NCI-H446 (cell line): ENCODE data around the gene CFAP410.
A peak's percentile ranks its signal among the peaks of the same experiment; 100 is the strongest.

Source experiments
- DNase-seq, 2 experiments: peaks; one replicate each; lab custom pipeline; 2025; lab: John Stamatoyannopoulos, UW

Gene CFAP410

GRCh38 chr21:44338971-44339910 lies at the start of gene CFAP410:
Gene CFAP410 (minus strand): TSS chr21:44339390. CDS start chr21:44339194, 196 bp downstream.
- DNase-seq: peak; percentile 86 to 97

- DNase-seq: no peak
Observed at GRCh38 chr21:44384968-44385367, 45.8 kb upstream of the CFAP410 start.

- DNase-seq: no peak
Observed at GRCh38 chr21:44383216-44383615, 44.0 kb upstream of the CFAP410 start.

- no peak for DNase-seq
Observed at GRCh38 chr21:44382536-44382935, 43.3 kb upstream of the CFAP410 start.

GRCh38 chr21:44381874-44382273 lies 42.7 kb upstream of the CFAP410 start:
- DNase-seq: no peak

GRCh38 chr21:44380876-44381275 lies 41.7 kb upstream of the CFAP410 start:
- DNase-seq: no peak

- no peak for DNase-seq
Observed at GRCh38 chr21:44379991-44380865, 41.0 kb upstream of the CFAP410 start.

GRCh38 chr21:44379515-44379848 lies 40.3 kb upstream of the CFAP410 start:
- no peak for DNase-seq

- DNase-seq: no peak
Observed at GRCh38 chr21:44378646-44379514, 39.7 kb upstream of the CFAP410 start.

- no peak for DNase-seq
Observed at GRCh38 chr21:44377922-44378645, 38.9 kb upstream of the CFAP410 start.

GRCh38 chr21:44377201-44377921 lies 38.2 kb upstream of the CFAP410 start:
- DNase-seq: no peak

- DNase-seq: no peak
Observed at GRCh38 chr21:44376606-44377005, 37.4 kb upstream of the CFAP410 start.

- DNase-seq: no peak
Observed at GRCh38 chr21:44375761-44376241, 36.6 kb upstream of the CFAP410 start.

GRCh38 chr21:44375281-44375651 lies 36.1 kb upstream of the CFAP410 start:
- DNase-seq: no peak

GRCh38 chr21:44374601-44375280 lies 35.6 kb upstream of the CFAP410 start:
- no peak for DNase-seq

GRCh38 chr21:44372616-44373015 lies 33.4 kb upstream of the CFAP410 start:
- no peak for DNase-seq

- DNase-seq: no peak
Observed at GRCh38 chr21:44371596-44371995, 32.4 kb upstream of the CFAP410 start.

- DNase-seq: no peak
Observed at GRCh38 chr21:44370786-44371410, 31.7 kb upstream of the CFAP410 start.

GRCh38 chr21:44370027-44370735 lies 31.0 kb upstream of the CFAP410 start:
- DNase-seq: no peak
